HEK293 (cell line): ENCODE results near the gene MYO1G.

Source experiments
- FEZF1 ChIP-seq: fragments of 450-650 bp; formaldehyde crosslinking; IDR thresholded peaks from 2 replicates; pipeline ENCODE4 v1.5.1; 2016; ENCODE audit warnings: missing biosample characterization, missing genetic modification characterization
- SALL2 ChIP-seq: fragments of 450-650 bp; formaldehyde crosslinking; IDR thresholded peaks from 2 replicates; pipeline ENCODE4 v1.5.0; 2017; ENCODE audit warnings: missing biosample characterization, mild to moderate bottlenecking, missing genetic modification characterization, borderline replicate concordance
- ZBTB20 ChIP-seq: fragments of 450-650 bp; formaldehyde crosslinking; IDR thresholded peaks from 2 replicates; pipeline ENCODE4 v1.5.1; 2016; ENCODE audit warnings: missing biosample characterization, missing genetic modification characterization
- ZBTB48 ChIP-seq: fragments of 450-650 bp; formaldehyde crosslinking; IDR thresholded peaks from 2 replicates; pipeline ENCODE4 v1.5.1; 2016; ENCODE audit warnings: missing biosample characterization, missing genetic modification characterization
- ZFHX2 ChIP-seq: fragments of 450-650 bp; formaldehyde crosslinking; conservative IDR thresholded peaks from 2 replicates; pipeline ENCODE4 v1.5.1; 2016; ENCODE audit warnings: missing biosample characterization, missing genetic modification characterization
- ZNF311 ChIP-seq: fragments of 450-650 bp; formaldehyde crosslinking; IDR thresholded peaks from 2 replicates; pipeline ENCODE4 v1.5.1; 2017; ENCODE audit warnings: missing biosample characterization, missing genetic modification characterization, borderline replicate concordance
- ZNF391 ChIP-seq: fragments of 450-650 bp; formaldehyde crosslinking; IDR thresholded peaks from 2 replicates; pipeline ENCODE4 v1.5.1; 2016; ENCODE audit warnings: low read depth, missing biosample characterization, missing genetic modification characterization, borderline replicate concordance
- ZNF529 ChIP-seq: fragments of 450-650 bp; formaldehyde crosslinking; IDR thresholded peaks from 2 replicates; pipeline ENCODE4 v1.5.1; 2017; ENCODE audit warnings: missing genetic modification characterization, missing biosample characterization; ENCODE audit not compliant: insufficient replicate concordance
- ZNF561 ChIP-seq: fragments of 450-650 bp; IDR thresholded peaks from 2 replicates; pipeline ENCODE4 v1.5.1; 2018; ENCODE audit warnings: missing biosample characterization, missing genetic modification characterization, borderline replicate concordance
- ZNF596 ChIP-seq: fragments of 450-650 bp; IDR thresholded peaks from 2 replicates; pipeline ENCODE4 v1.5.0; 2018; ENCODE audit warnings: missing biosample characterization, mild to moderate bottlenecking, missing genetic modification characterization, moderate library complexity
- ZNF654 ChIP-seq: fragments of 450-650 bp; formaldehyde crosslinking; IDR thresholded peaks from 2 replicates; pipeline ENCODE4 v1.5.1; 2016; ENCODE audit warnings: low read depth, missing biosample characterization, missing genetic modification characterization
- ZNF768 ChIP-seq: fragments of 450-650 bp; formaldehyde crosslinking; IDR thresholded peaks from 2 replicates; pipeline ENCODE4 v1.5.1; 2018; ENCODE audit warnings: missing biosample characterization, mild to moderate bottlenecking, missing genetic modification characterization
- TF ChIP-seq, protein P1 (sequence below): fragments of 450-650 bp; formaldehyde crosslinking; IDR thresholded peaks from 2 replicates; pipeline ENCODE4 v1.5.1; 2016; ENCODE audit warnings: missing biosample characterization, missing genetic modification characterization
- TF ChIP-seq, protein P2 (sequence below): fragments of 450-650 bp; formaldehyde crosslinking; IDR thresholded peaks from 2 replicates; pipeline ENCODE4 v1.5.1; 2016; ENCODE audit warnings: missing biosample characterization, missing genetic modification characterization
- TF ChIP-seq, protein P3 (sequence below): fragments of 450-650 bp; formaldehyde crosslinking; conservative IDR thresholded peaks from 2 replicates; pipeline ENCODE4 v1.5.1; 2016; ENCODE audit warnings: low read depth, missing biosample characterization, missing genetic modification characterization
- TF ChIP-seq, protein P4 (sequence below): fragments of 450-650 bp; formaldehyde crosslinking; conservative IDR thresholded peaks from 2 replicates; pipeline ENCODE4 v1.5.1; 2016; ENCODE audit warnings: low read depth, missing biosample characterization, missing genetic modification characterization

MYO1G gene

DNA sequence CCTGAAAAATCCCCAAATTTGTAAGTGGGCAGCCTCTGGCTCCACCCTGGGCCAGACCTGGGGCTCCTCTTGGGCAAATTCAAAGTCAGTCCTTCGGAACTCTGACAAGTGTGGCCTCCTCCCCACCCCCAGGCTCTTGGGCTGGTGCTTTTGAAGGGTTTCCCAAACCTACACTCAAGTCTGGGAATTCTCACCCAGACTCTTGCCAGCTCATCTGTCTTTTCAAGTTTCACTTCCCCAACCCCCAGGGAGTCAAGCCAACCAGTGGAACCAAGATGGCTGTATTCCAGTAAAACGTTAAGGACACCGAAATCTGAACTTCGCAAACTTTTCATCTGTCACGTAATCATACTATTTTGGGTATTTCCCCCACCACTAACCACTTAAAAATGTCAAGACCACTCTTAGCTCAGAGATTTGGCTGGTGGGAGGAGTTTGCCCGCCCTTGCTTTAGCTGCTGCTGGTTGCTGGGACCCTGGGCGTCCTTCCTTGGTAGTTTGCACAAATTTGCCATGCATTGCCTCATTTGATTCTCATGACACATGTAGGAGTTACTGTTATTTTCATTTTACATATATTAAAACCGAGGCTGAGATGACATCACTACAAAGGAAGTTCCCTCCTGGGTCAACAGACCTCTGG is 1.7 kb upstream of the MYO1G start (continued):
- TF ChIP-seq, protein P1, sequence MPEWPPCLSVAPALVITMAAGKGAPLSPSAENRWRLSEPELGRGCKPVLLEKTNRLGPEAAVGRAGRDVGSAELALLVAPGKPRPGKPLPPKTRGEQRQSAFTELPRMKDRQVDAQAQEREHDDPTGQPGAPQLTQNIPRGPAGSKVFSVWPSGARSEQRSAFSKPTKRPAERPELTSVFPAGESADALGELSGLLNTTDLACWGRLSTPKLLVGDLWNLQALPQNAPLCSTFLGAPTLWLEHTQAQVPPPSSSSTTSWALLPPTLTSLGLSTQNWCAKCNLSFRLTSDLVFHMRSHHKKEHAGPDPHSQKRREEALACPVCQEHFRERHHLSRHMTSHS (tag by site-specific recombination): no peak
- TF ChIP-seq ZNF654 (no peak), ZNF768 (tag by site-specific recombination) (no peak), ZBTB20 (tag by site-specific recombination) (peak; percentile 41; the same call in 1 of the 2 replicates), FEZF1 (tag by site-specific recombination) (peak; percentile 33; the same call in 1 of the 2 replicates), ZNF391 (tag by site-specific recombination) (no peak), ZNF311 (tag by site-specific recombination) (no peak), ZNF561 (tag by site-specific recombination) (no peak), ZNF529 (tag by site-specific recombination) (no peak), ZBTB48 (tag by site-specific recombination) (0 out of 2 replicates have a peak, but pooled peaks have one; percentile 15), ZFHX2 (tag by site-specific recombination) (peak; percentile 12; the same call in 1 of the 2 replicates), ZNF596 (tag by site-specific recombination) (no peak), SALL2 (no peak)
- TF ChIP-seq, protein P2, sequence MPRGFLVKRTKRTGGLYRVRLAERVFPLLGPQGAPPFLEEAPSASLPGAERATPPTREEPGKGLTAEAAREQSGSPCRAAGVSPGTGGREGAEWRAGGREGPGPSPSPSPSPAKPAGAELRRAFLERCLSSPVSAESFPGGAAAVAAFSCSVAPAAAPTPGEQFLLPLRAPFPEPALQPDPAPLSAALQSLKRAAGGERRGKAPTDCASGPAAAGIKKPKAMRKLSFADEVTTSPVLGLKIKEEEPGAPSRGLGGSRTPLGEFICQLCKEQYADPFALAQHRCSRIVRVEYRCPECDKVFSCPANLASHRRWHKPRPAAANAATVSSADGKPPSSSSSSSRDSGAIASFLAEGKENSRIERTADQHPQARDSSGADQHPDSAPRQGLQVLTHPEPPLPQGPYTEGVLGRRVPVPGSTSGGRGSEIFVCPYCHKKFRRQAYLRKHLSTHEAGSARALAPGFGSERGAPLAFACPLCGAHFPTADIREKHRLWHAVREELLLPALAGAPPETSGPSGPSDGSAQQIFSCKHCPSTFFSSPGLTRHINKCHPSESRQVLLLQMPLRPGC (tag by site-specific recombination): no peak
- TF ChIP-seq, protein P3, sequence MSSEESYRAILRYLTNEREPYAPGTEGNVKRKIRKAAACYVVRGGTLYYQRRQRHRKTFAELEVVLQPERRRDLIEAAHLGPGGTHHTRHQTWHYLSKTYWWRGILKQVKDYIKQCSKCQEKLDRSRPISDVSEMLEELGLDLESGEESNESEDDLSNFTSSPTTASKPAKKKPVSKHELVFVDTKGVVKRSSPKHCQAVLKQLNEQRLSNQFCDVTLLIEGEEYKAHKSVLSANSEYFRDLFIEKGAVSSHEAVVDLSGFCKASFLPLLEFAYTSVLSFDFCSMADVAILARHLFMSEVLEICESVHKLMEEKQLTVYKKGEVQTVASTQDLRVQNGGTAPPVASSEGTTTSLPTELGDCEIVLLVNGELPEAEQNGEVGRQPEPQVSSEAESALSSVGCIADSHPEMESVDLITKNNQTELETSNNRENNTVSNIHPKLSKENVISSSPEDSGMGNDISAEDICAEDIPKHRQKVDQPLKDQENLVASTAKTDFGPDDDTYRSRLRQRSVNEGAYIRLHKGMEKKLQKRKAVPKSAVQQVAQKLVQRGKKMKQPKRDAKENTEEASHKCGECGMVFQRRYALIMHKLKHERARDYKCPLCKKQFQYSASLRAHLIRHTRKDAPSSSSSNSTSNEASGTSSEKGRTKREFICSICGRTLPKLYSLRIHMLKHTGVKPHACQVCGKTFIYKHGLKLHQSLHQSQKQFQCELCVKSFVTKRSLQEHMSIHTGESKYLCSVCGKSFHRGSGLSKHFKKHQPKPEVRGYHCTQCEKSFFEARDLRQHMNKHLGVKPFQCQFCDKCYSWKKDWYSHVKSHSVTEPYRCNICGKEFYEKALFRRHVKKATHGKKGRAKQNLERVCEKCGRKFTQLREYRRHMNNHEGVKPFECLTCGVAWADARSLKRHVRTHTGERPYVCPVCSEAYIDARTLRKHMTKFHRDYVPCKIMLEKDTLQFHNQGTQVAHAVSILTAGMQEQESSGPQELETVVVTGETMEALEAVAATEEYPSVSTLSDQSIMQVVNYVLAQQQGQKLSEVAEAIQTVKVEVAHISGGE: no peak
- TF ChIP-seq, protein P4, sequence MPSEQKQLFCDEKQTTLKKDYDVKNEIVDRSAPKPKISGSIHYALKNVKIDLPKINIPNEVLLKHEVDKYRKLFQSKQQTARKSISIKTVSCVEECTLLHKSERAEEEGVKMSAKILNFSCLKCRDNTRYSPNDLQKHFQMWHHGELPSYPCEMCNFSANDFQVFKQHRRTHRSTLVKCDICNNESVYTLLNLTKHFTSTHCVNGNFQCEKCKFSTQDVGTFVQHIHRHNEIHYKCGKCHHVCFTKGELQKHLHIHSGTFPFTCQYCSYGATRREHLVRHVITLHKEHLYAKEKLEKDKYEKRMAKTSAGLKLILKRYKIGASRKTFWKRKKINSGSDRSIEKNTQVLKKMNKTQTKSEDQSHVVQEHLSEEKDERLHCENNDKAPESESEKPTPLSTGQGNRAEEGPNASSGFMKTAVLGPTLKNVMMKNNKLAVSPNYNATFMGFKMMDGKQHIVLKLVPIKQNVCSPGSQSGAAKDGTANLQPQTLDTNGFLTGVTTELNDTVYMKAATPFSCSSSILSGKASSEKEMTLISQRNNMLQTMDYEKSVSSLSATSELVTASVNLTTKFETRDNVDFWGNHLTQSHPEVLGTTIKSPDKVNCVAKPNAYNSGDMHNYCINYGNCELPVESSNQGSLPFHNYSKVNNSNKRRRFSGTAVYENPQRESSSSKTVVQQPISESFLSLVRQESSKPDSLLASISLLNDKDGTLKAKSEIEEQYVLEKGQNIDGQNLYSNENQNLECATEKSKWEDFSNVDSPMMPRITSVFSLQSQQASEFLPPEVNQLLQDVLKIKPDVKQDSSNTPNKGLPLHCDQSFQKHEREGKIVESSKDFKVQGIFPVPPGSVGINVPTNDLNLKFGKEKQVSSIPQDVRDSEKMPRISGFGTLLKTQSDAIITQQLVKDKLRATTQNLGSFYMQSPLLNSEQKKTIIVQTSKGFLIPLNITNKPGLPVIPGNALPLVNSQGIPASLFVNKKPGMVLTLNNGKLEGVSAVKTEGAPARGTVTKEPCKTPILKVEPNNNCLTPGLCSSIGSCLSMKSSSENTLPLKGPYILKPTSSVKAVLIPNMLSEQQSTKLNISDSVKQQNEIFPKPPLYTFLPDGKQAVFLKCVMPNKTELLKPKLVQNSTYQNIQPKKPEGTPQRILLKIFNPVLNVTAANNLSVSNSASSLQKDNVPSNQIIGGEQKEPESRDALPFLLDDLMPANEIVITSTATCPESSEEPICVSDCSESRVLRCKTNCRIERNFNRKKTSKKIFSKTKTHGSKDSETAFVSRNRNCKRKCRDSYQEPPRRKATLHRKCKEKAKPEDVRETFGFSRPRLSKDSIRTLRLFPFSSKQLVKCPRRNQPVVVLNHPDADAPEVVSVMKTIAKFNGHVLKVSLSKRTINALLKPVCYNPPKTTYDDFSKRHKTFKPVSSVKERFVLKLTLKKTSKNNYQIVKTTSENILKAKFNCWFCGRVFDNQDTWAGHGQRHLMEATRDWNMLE (tag by site-specific recombination): no peak
